HG02938 (cell line): Measurements from ENCODE around the gene MTF1.
"Not testable (repeated sequence)": the region's sequence is repeated elsewhere in the genome, so short reads cannot be mapped to it uniquely, and the experiment has no call there.

Source experiments
- ATAC-seq: cut with Tn5 transposase; IDR thresholded peaks from one replicate; pipeline ENCODE4 v1.9.1; 2021; ENCODE audit warnings: mild to moderate bottlenecking, moderate library complexity; ENCODE audit not compliant: unreplicated experiment

Gene MTF1

DNA sequence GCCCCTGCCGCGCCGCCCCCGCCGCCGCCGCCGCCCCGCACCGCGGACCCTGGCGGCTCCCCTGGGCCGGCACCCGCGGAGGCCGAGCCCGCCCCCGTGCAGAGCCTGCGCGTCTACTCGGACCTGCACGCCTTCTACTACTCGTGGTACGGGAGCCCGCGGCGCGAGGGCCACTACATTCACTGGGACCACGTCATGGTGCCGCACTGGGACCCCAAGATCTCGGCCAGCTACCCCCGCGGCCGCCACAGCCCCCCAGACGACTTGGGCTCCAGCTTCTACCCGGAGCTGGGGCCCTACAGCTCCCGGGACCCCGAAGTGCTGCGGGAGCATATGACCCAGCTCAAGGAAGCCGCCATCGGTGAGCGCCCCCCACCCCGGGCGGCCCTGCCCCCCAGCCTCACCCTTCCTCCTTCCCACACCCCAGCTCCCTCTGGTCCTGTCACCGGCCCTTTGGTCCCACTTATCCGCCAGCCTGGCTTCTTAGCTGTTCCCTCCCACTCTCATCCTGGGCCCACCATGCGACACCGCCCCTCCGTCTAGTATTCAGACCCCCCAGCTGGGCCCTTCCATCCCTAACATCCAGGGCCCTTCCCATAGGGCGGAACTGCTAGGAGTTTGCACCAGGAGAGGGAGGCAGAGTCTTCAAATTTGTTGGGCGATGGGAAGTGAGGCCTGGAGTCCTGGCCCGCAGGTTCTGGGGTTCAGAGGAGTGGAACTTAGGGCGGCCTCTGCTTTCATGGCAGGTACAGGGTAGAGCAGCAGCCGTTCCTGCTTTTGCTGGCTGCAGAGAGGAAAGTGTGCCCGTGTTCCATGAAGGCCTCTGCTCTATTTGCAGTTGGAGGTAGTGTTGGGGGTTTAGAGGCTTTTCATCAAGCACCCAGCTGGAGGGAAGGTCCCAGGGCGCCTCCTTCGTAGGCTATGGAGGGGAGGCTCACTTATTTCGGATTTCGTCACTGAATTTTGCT lies 64.7 kb downstream of the MTF1 start:
- ATAC-seq: no peak

DNA sequence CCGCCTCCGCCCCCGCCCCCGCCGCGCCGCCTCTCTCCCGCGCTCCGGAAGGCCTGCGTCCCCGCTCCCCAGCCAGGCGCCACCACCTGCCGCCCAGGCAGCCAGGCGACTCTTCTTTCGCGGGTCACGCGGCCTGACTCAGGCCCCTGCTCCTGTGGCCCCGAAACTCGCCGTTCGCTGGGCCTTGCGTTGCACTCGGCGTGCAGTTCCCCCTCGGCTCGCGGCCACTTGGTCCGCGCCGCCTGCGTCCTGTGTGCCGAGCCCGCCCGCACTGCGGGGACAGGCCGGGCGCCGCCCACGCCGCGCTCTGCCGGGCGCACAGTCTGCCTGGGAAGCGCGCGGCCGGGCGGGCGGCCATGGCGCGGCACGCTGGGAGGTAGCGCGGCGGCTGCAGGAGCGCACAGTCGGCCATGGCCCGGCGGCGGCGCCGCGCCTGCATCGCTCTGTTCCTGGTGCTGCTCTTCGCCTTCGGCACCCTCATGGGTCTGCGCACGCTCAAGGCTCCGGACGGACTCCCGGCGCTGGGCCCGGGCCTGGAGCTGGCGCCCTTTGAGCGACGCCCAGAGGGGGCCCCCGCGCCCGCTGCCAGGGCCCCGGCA lies 65.5 kb downstream of the MTF1 start, which contains the start of gene MANEAL:
Gene MANEAL, plus strand, starts transcription at position 75 of the 599 bp plus-strand sequence. Its CDS starts 336 bp downstream, at position 411.
- no peak for ATAC-seq

DNA sequence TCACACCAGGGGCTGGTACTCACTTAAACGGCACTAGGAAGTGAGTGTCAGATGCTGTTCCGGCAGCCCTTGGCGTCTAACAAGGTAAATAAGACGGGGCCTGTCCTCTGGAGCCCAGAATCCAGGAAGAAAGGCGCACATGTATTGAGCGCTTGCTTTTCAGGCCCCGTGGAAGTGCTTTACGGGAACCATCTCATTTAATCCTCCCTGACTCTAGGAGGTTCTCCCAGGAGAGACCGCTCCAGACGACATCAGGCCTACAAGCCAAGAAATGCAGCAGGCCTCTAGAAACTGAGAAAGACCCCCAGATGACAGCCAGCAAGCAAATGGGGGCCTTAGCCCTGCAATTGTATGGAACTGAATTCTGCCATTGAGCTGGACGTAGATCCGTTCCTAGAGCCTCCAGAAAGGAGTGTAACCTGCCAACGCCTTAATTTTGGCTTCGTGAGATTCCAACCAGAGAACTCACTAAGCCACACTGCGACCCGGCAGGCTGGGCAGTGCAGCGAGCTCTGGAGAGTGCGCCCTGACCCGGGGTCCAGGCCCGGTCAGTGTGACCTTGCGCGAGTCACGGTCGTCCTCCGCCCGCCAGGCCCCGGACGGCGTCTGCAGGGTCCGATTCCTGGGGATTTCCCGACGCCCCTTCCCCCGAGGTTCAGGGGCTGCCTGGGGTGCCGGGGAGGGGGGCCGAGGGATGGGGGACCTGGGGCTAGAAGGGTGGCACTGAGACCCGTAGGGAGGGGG lies 66.3 kb downstream of the MTF1 start:
- no peak for ATAC-seq

GRCh38 chr1:37782491-37782890 lies 76.9 kb downstream of the MTF1 start:
- no peak for ATAC-seq

GRCh38 chr1:37778654-37779053 lies 80.7 kb downstream of the MTF1 start:
- no peak for ATAC-seq

GRCh38 chr1:37776946-37777516 lies 82.4 kb downstream of the MTF1 start:
- ATAC-seq: no peak

- not testable (repeated sequence) for ATAC-seq
These were observed 88.0 kb downstream of the MTF1 start for GRCh38 chr1:37771440-37771839.

DNA sequence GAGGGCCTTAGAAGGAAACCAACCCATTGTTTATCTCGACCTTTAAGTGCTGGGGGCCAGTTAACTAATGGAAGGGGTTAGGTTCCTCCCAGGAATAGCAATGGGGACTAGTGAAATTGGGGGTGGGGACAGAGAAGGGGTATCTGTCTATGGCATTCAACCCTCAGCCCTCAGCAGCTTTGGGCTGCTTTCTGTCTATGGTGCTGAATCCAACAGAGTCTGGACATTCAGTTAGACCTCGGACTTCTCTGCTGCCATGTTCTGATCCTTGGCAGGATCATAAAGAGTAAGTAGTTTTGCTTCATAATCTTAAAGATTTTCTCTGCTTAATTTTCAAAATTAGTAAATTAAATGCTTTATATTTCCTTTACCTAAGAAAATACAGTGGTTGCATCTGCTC lies 91.9 kb downstream of the MTF1 start:
- ATAC-seq: no peak

- no peak for ATAC-seq
These were observed 93.3 kb downstream of the MTF1 start for GRCh38 chr1:37765916-37766664.

GRCh38 chr1:37764888-37765441 lies 94.4 kb downstream of the MTF1 start, which contains the start of gene EPHA10:
EPHA10 (minus strand) TSS chr1:37765120; CDS start chr1:37765066, 54 bp downstream.
- ATAC-seq: no peak

DNA sequence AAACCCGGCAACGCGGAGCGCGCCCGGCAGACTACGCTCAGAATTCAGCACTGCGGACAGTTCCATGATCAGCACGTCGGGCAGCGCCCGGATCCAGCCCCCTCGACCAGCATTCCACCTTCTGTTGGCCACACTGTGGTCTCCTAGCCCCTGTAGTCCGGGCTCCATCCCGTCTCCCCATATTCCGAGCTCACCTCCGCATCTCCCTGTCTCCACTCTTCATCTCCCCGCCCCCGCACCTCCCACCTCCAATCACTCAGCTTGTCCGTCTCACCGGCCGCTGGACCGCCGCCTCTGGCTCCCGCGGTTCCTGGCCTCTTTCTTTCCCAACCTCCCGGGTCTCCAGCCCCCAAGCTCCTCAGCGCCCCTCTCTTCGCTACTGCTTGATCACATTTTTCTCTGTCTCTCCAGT lies 95.0 kb downstream of the MTF1 start:
- no peak for ATAC-seq

- no peak for ATAC-seq
These were observed 95.5 kb downstream of the MTF1 start for GRCh38 chr1:37763791-37764413.

DNA sequence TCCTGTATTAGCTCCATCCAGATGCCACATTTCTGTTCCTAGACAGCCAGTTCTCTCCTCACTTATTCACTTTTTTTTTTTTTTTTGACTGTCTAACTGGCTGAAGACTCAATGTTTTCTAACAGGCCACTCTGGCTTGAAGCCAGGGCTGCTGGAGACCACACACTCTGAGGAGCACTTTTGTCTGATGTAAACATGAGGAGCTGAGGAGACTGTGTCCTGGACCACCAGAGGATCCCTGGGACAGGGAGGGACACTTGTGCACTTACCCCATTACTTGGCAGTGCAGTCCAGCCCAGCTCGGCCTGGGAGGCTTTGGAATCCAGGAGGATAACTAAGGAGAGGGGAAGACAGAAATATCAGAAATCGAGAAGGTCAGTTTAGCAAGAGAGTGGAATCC lies 96.9 kb downstream of the MTF1 start:
- no peak for ATAC-seq

DNA sequence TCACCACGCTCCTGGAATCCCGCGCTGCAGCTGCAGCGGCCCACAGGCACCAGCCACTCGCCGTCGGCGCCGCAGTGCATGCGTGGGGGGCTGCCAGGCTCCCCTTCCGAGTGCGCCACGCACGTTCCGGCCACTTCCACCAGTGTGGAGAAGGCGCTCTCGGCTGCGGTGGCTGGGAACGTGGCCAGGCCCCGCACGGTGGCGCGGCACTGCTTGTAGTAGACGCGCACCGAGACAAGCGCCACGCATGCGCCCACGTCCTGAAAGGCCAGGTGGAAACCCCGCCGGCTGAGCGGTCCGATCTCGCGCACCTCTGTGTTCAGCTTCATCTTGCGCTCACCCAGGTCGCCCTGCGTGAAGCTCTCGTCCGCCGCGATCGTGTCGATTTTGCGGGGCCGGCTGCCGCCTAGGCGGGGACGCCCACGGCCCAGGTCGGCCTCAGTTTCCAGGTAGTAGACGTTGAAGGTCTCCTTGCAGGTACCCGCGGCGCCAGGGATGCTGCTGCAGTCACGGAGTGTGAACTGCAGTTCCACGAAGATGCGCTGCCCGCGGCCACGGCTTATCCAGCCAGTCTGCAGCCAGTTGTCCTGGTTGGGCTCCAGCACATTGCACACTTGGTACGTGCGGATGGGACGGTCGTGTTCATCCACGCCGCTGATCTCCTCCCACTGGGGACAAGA lies 97.8 kb downstream of the MTF1 start:
- no peak for ATAC-seq
